HCT116 (cell line): ENCODE data around the gene PA2G4. TPM values are rescaled to one million over a fixed set of nuclear protein-coding genes. Genes with fewer than 3 reads are reported as not detected.

Experiments
- ATAC-seq: fragments of 200-7000 bp; cut with Tn5 transposase; 2 replicates; pipeline ENCODE4 v1.9.1; 2020; ENCODE audit warnings: mild to moderate bottlenecking, moderate library complexity
- BruUV-seq: library from RNA; stranded (reverse); fragments of 400-500 nt; replicated peaks from 2 replicates; lab custom pipeline; 2021; lab: Mats Ljungman, UMichigan
- CTCF ChIA-PET: fragments of 300-600 bp; sonication (Branson Sonifier 250); formaldehyde crosslinking; loops from one replicate; lab custom pipeline; 2021; ENCODE audit warnings: antibody characterized with exemption; lab: Charles Lee
- POLR2A ChIA-PET: fragments of 300-600, 350-600 bp; sonication (Branson Sonifier 250); formaldehyde crosslinking; loops from one replicate; lab custom pipeline; 2021; ENCODE audit warnings: antibody characterized with exemption; lab: Charles Lee
- RAD21 ChIA-PET, 2 experiments: fragments of 300-600 bp; sonication (Branson Sonifier 250); formaldehyde crosslinking; loops; one replicate each; lab custom pipeline; 2023; ENCODE audit warnings: low total read pairs in 2 of 2; ENCODE audit not compliant: uncharacterized antibody in 2 of 2, unreplicated experiment in 2 of 2, low non-redundant PET in 1 of 2; lab: Charles Lee
- DNase-seq: peaks from one replicate; pipeline ENCODE4 v3.0.0-alpha.2; 2010; ENCODE audit warnings: low read depth, low spot score
- H2AFZ ChIP-seq: fragments of 200-600 bp; shearing (Covaris generic), sonication (generic); 2 replicates; pipeline ENCODE4 v1.6.1; 2017; ENCODE audit warnings: low read depth, mixed run types, mixed read lengths, antibody characterized with exemption, low read length; ENCODE audit not compliant: poor library complexity, severe bottlenecking
- H3K27ac ChIP-seq: 2 replicates; pipeline ENCODE4 v1.5.1; 2012; ENCODE audit warnings: low read depth, low read length
- H3K27me3 ChIP-seq: fragments of 200-600 bp; sonication (generic); 2 replicates; pipeline ENCODE4 v1.6.1; 2016; ENCODE audit warnings: mixed run types, low read length, mixed read lengths; ENCODE audit not compliant: insufficient read depth
- H3K36me3 ChIP-seq, 2 experiments: fragments of 200-500 bp in 1 of 2; fragments of 200-600 bp in 1 of 2; sonication (Bioruptor generic) in 1 of 2; sonication (generic) in 1 of 2; 2 replicates each; pipeline versions ENCODE4 v1.5.1 to v1.6.1; 2014 to 2016; ENCODE audit warnings: low read length in 2 of 2, inconsistent platforms in 1 of 2, mixed read lengths in 1 of 2, mixed run types in 1 of 2; ENCODE audit not compliant: insufficient read depth in 2 of 2, control insufficient read depth in 1 of 2
- H3K4me1 ChIP-seq, 2 experiments: fragments of 200-600 bp in 1 of 2; sonication (generic) in 1 of 2; 2 replicates each; pipeline versions ENCODE4 v1.5.1 to v1.6.1; 2012 to 2017; ENCODE audit warnings: low read length in 2 of 2, inconsistent platforms in 1 of 2, mild to moderate bottlenecking in 1 of 2, mixed read lengths in 1 of 2, mixed run types in 1 of 2, moderate library complexity in 1 of 2; ENCODE audit not compliant: insufficient read depth in 2 of 2, control insufficient read depth in 1 of 2
- H3K4me2 ChIP-seq: fragments of 200-600 bp; sonication (generic); 2 replicates; pipeline ENCODE4 v1.6.1; 2017; ENCODE audit warnings: mixed run types, low read length, mixed read lengths
- H3K4me3 ChIP-seq, 2 experiments: fragments of 200-600 bp in 1 of 2; sonication (generic) in 1 of 2; replicated peaks in 1 of 2; 2 replicates each; pipeline ENCODE4 v1.5.1; 2011 to 2016; ENCODE audit warnings: low read length in 2 of 2, control low read depth in 1 of 2, low read depth in 1 of 2, mild to moderate bottlenecking in 1 of 2, mixed read lengths in 1 of 2, mixed run types in 1 of 2
- H3K79me2 ChIP-seq: fragments of 200-600 bp; sonication (generic); 2 replicates; pipeline ENCODE4 v1.6.1; 2017; ENCODE audit warnings: mild to moderate bottlenecking, mixed run types, low read length, moderate library complexity, mixed read lengths; ENCODE audit not compliant: insufficient read depth
- H3K9ac ChIP-seq: fragments of 200-600 bp; sonication (generic); 2 replicates; pipeline ENCODE4 v1.6.1; 2016; ENCODE audit warnings: low read length, mixed read lengths
- H3K9me2 ChIP-seq: fragments of 200-600 bp; sonication (generic), shearing (Covaris generic); 2 replicates; pipeline ENCODE4 v1.6.1; 2017; ENCODE audit warnings: mixed run types, mild to moderate bottlenecking, moderate library complexity; ENCODE audit not compliant: insufficient read depth
- H3K9me3 ChIP-seq, 2 experiments: fragments of 200-500 bp in 1 of 2; fragments of 200-600 bp in 1 of 2; sonication (Bioruptor generic) in 1 of 2; sonication (generic) in 1 of 2; 2 replicates each; pipeline ENCODE4 v1.6.1; 2014 to 2017; ENCODE audit warnings: low read length in 2 of 2, mixed read lengths in 2 of 2, inconsistent platforms in 1 of 2, low read depth in 1 of 2, mild to moderate bottlenecking in 1 of 2, mixed run types in 1 of 2, moderate library complexity in 1 of 2; ENCODE audit not compliant: control insufficient read depth in 1 of 2, insufficient read depth in 1 of 2
- H4K20me1 ChIP-seq: fragments of 200-600 bp; sonication (generic), shearing (Covaris generic); 2 replicates; pipeline ENCODE4 v1.6.1; 2017; ENCODE audit warnings: mixed run types, mild to moderate bottlenecking, moderate library complexity; ENCODE audit not compliant: insufficient read depth
- CBX3 ChIP-seq: IDR thresholded peaks from 2 replicates; pipeline ENCODE4 v1.6.1; 2012; ENCODE audit warnings: low read depth
- EGR1 ChIP-seq: IDR thresholded peaks from 2 replicates; pipeline ENCODE4 v1.6.1; 2012; ENCODE audit warnings: low read depth
- EZH2phosphoT487 ChIP-seq: fragments of 200-600 bp; IDR thresholded peaks from 2 replicates; pipeline ENCODE4 v1.6.1; 2018; ENCODE audit warnings: antibody characterized with exemption, borderline replicate concordance
- MAX ChIP-seq: IDR thresholded peaks from 2 replicates; pipeline ENCODE4 v1.6.1; 2012
- POLR2AphosphoS5 ChIP-seq: IDR thresholded peaks from 2 replicates; pipeline ENCODE4 v1.6.1; 2011; ENCODE audit warnings: mild to moderate bottlenecking, low read depth, low read length, moderate library complexity
- SIN3A ChIP-seq: IDR thresholded peaks from 2 replicates; pipeline ENCODE4 v1.6.1; 2012; ENCODE audit warnings: low read depth
- SP1 ChIP-seq: IDR thresholded peaks from 2 replicates; pipeline ENCODE4 v1.6.1; 2012; ENCODE audit warnings: low read depth
- SRF ChIP-seq: IDR thresholded peaks from 2 replicates; pipeline ENCODE4 v1.6.1; 2012; ENCODE audit warnings: low read depth
- ZBTB33 ChIP-seq: IDR thresholded peaks from 2 replicates; pipeline ENCODE4 v1.6.1; 2011; ENCODE audit warnings: mild to moderate bottlenecking, low read length, moderate library complexity; ENCODE audit not compliant: insufficient replicate concordance; ENCODE audit errors: extremely low read depth
- intact Hi-C: fragments of 100-400 bp; cut with micrococcal nuclease; formaldehyde crosslinking; loops from 2 replicates; pipeline ENCODE4 v1.10.0; 2022
- total RNA-seq: library from RNA; stranded (reverse); gene quantifications from one replicate; pipeline ENCODE4 v1.2.1, GENCODE V29; 2021; ENCODE audit not compliant: unreplicated experiment

PA2G4 gene
- total RNA-seq, 1 experiment from 2014 or later: 302 TPM

GRCh38 chr12:56086096-56086495, 18.3 kb upstream of the PA2G4 start:
- Histone ChIP-seq H3K79me2 (peaks cover 7% of the 10 kb centered on the region; the same call in 1 of the 2 replicates), H3K4me1 (peaks cover 13 to 21% of the 10 kb centered on the region in 2 experiments), H3K4me3 (no peak overlapping the region), H3K27ac (no peak overlapping the region)
- DNase-seq: no peak
- ChIA-PET RAD21 (no interaction called here), POLR2A (interaction anchor here (0.7 to 1.3 kb wide), 2 partner anchors 18 to 41 kb away, joined by 3 to 6 read pairs; partner anchors contain the start of gene PA2G4)
- BruUV-seq: no TSS peak
- no peak for TF ChIP-seq MAX
- TF ChIP-seq EZH2phosphoT487: no peak
- no peak for TF ChIP-seq ZBTB33
- TF ChIP-seq POLR2AphosphoS5: no peak
- no peak for TF ChIP-seq SRF
- no peak for TF ChIP-seq CBX3
- no peak for TF ChIP-seq SIN3A
- no peak for TF ChIP-seq EGR1
- no peak for TF ChIP-seq SP1
- TF ChIP-seq, all 23 proteins: peak for 0
- H3K36me3 ChIP-seq: peaks cover 10 to 22% of the 10 kb centered on the region in 2 experiments; a peak in 2 of 4 replicates
- CTCF ChIA-PET: interaction anchor here (0.8 to 1.8 kb wide), 6 partner anchors 9 to 348 kb away, joined by 3 to 13 read pairs (median 5); partner anchors contain the start of genes PA2G4 and SUOX
- no peak overlapping the region for H2AFZ ChIP-seq
- intact Hi-C loops: no loop called here
- no peak overlapping the region for H3K9ac ChIP-seq
- H3K9me2 ChIP-seq: no peaks in the 10 kb centered on the region
- no peaks in the 10 kb centered on the region for H4K20me1 ChIP-seq
- no peak overlapping the region for H3K4me2 ChIP-seq
- H3K27me3 ChIP-seq: no peaks in the 10 kb centered on the region
- no peaks in the 10 kb centered on the region for H3K9me3 ChIP-seq
- ATAC-seq: no peak
